Measurements from ENCODE around the gene CIB4.

CIB4 gene

DNA sequence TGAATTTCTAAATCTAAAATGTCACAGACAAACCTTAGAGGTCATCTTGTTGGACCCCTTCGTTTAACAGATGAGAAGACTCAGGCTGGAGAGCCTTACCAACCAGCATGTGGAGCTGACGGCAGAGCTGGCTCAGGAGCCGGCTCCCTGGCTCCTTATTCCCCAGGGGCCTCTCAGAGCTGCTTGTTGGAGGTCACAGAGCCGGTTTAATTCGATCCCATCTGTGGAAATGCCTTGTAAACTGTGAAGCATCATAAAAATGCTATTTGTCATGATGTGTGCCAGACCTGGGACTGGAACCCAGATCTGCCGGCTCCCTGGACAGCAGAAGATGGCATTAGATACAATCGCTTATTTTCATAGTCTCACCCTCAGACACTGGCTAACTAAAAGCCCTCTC is 8.2 kb upstream of the CIB4 start:
- ATAC-seq: no peak
- TF ChIP-seq, protein P1, sequence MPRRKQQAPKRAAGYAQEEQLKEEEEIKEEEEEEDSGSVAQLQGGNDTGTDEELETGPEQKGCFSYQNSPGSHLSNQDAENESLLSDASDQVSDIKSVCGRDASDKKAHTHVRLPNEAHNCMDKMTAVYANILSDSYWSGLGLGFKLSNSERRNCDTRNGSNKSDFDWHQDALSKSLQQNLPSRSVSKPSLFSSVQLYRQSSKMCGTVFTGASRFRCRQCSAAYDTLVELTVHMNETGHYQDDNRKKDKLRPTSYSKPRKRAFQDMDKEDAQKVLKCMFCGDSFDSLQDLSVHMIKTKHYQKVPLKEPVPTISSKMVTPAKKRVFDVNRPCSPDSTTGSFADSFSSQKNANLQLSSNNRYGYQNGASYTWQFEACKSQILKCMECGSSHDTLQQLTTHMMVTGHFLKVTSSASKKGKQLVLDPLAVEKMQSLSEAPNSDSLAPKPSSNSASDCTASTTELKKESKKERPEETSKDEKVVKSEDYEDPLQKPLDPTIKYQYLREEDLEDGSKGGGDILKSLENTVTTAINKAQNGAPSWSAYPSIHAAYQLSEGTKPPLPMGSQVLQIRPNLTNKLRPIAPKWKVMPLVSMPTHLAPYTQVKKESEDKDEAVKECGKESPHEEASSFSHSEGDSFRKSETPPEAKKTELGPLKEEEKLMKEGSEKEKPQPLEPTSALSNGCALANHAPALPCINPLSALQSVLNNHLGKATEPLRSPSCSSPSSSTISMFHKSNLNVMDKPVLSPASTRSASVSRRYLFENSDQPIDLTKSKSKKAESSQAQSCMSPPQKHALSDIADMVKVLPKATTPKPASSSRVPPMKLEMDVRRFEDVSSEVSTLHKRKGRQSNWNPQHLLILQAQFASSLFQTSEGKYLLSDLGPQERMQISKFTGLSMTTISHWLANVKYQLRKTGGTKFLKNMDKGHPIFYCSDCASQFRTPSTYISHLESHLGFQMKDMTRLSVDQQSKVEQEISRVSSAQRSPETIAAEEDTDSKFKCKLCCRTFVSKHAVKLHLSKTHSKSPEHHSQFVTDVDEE (CRISPR knock-in tag; IDR thresholded peaks at IDR 0.05): no peak
- TF ChIP-seq OSR1 (CRISPR knock-in tag; IDR thresholded peaks at IDR 0.05) (no peak), CSDC2 (CRISPR knock-in tag; IDR thresholded peaks at IDR 0.05) (no peak), ZFP3 (CRISPR knock-in tag; IDR thresholded peaks at IDR 0.05) (no peak), PPARA (CRISPR knock-in tag; IDR thresholded peaks at IDR 0.05; ENCODE audit: borderline replicate concordance) (no peak), BACH2 (CRISPR knock-in tag; IDR thresholded peaks at IDR 0.05; ENCODE audit: borderline replicate concordance) (no peak), ISL1 (CRISPR knock-in tag; IDR thresholded peaks at IDR 0.05) (no peak), ESRRG (CRISPR knock-in tag; IDR thresholded peaks at IDR 0.05) (no peak), SNAI2 (CRISPR knock-in tag; IDR thresholded peaks at IDR 0.05) (no peak), GLIS3 (CRISPR knock-in tag; IDR thresholded peaks at IDR 0.05) (no peak), ZNF565 (CRISPR knock-in tag; conservative IDR thresholded peaks at IDR 0.05; ENCODE audit: low read depth) (no peak), ZNF70 (CRISPR knock-in tag; IDR thresholded peaks at IDR 0.05) (no peak)
- TF ChIP-seq, protein P2, sequence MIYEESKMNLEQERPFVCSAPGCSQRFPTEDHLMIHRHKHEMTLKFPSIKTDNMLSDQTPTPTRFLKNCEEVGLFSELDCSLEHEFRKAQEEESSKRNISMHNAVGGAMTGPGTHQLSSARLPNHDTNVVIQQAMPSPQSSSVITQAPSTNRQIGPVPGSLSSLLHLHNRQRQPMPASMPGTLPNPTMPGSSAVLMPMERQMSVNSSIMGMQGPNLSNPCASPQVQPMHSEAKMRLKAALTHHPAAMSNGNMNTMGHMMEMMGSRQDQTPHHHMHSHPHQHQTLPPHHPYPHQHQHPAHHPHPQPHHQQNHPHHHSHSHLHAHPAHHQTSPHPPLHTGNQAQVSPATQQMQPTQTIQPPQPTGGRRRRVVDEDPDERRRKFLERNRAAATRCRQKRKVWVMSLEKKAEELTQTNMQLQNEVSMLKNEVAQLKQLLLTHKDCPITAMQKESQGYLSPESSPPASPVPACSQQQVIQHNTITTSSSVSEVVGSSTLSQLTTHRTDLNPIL (CRISPR knock-in tag; IDR thresholded peaks at IDR 0.05; ENCODE audit: low read depth): no peak
- TF ChIP-seq, protein P3, sequence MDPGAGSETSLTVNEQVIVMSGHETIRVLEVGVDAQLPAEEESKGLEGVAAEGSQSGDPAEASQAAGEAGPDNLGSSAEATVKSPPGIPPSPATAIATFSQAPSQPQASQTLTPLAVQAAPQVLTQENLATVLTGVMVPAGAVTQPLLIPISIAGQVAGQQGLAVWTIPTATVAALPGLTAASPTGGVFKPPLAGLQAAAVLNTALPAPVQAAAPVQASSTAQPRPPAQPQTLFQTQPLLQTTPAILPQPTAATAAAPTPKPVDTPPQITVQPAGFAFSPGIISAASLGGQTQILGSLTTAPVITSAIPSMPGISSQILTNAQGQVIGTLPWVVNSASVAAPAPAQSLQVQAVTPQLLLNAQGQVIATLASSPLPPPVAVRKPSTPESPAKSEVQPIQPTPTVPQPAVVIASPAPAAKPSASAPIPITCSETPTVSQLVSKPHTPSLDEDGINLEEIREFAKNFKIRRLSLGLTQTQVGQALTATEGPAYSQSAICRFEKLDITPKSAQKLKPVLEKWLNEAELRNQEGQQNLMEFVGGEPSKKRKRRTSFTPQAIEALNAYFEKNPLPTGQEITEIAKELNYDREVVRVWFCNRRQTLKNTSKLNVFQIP (CRISPR knock-in tag; IDR thresholded peaks at IDR 0.05; ENCODE audit: borderline replicate concordance, low read depth): no peak

DNA sequence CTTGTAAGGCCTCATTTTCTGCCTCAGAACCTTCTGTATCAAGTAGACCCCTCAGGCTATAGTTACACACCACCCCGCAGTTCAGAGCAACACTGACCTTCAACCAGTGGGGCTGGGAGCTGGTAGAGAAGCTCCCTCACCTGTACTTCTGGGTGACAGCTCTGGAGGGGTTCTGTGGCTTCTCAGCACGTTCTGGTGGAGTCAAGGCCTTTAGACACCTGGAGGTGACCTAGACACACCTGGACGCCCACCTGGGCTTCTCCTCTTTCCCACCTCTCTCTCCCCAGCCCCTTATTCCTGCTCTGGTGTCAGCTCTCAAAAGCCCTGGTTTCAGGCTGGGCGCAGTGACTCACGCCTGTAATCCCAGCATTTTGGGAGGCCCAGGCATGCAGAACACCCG is 7.3 kb upstream of the CIB4 start:
- TF ChIP-seq TOX (CRISPR knock-in tag; IDR thresholded peaks at IDR 0.05; ENCODE audit: borderline replicate concordance) (no peak), ZNF565 (CRISPR knock-in tag; conservative IDR thresholded peaks at IDR 0.05; ENCODE audit: low read depth) (no peak), PPARA (CRISPR knock-in tag; IDR thresholded peaks at IDR 0.05; ENCODE audit: borderline replicate concordance) (no peak)
- TF ChIP-seq, protein P2 (CRISPR knock-in tag; IDR thresholded peaks at IDR 0.05; ENCODE audit: low read depth): no peak
- no peak for ATAC-seq

DNA sequence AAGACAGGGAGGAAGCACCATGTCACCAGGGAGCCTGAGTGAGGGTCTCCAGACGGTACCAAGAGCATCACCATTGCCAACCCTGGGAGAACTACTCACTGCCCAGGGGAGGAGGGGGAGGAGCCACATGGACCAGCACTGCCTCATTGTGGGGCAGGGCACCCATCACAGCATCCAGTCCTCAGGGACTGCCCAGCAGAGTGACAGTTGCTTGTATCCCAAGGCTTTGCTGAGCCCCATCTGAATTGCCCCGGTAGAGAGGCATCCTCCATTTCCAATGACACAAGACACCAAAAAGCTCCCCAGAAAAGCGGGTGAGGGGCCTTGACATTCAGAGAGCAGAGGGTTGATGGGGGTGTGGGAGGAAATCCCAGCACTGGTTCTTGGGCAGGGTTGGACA is 6.8 kb upstream of the CIB4 start:
- TF ChIP-seq ZNF70 (CRISPR knock-in tag; IDR thresholded peaks at IDR 0.05) (no peak), ZNF565 (CRISPR knock-in tag; conservative IDR thresholded peaks at IDR 0.05; ENCODE audit: low read depth) (no peak), BACH2 (CRISPR knock-in tag; IDR thresholded peaks at IDR 0.05; ENCODE audit: borderline replicate concordance) (no peak), ARNTL (CRISPR knock-in tag; IDR thresholded peaks at IDR 0.05; ENCODE audit: borderline replicate concordance, low read depth) (no peak), GLIS3 (CRISPR knock-in tag; IDR thresholded peaks at IDR 0.05) (no peak), RARB (CRISPR knock-in tag; IDR thresholded peaks at IDR 0.05) (no peak), ZC3H10 (CRISPR knock-in tag; IDR thresholded peaks at IDR 0.05) (no peak), ESRRG (CRISPR knock-in tag; IDR thresholded peaks at IDR 0.05) (no peak), PPARA (CRISPR knock-in tag; IDR thresholded peaks at IDR 0.05; ENCODE audit: borderline replicate concordance) (no peak)
- TF ChIP-seq, protein P3 (CRISPR knock-in tag; IDR thresholded peaks at IDR 0.05; ENCODE audit: borderline replicate concordance, low read depth): no peak
- TF ChIP-seq, protein P4, sequence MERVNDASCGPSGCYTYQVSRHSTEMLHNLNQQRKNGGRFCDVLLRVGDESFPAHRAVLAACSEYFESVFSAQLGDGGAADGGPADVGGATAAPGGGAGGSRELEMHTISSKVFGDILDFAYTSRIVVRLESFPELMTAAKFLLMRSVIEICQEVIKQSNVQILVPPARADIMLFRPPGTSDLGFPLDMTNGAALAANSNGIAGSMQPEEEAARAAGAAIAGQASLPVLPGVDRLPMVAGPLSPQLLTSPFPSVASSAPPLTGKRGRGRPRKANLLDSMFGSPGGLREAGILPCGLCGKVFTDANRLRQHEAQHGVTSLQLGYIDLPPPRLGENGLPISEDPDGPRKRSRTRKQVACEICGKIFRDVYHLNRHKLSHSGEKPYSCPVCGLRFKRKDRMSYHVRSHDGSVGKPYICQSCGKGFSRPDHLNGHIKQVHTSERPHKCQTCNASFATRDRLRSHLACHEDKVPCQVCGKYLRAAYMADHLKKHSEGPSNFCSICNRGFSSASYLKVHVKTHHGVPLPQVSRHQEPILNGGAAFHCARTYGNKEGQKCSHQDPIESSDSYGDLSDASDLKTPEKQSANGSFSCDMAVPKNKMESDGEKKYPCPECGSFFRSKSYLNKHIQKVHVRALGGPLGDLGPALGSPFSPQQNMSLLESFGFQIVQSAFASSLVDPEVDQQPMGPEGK (CRISPR knock-in tag; IDR thresholded peaks at IDR 0.05; ENCODE audit: borderline replicate concordance): no peak
- no peak for ATAC-seq

All from SK-N-SH treated with all-trans-retinoic acid at 6 μM for 48 hours (cell line).